ENCODE data around the gene CLCN4.

CLCN4 gene

DNA sequence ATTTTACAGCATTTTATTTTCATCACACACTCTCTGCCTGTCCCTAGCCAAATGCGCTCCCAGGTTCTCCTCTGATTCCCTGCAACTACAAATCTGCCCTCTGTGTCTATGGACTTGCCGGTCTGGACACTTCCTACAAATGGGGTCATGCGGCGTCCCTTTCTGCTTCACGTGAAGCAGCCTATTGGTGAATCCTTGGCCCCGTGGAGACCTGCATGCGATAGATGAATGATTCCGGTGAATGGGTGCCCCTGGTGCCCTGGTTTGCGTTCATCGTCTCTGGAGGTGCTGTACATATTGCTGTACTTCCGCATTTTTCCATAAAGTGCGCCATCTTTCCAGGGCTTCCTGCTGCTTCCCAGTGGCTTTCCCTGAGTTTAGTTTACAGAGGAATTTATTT lies 27.5 kb upstream of the CLCN4 start:
- no peak for DNase-seq (ENCODE audit: low read depth, low spot score)

DNA sequence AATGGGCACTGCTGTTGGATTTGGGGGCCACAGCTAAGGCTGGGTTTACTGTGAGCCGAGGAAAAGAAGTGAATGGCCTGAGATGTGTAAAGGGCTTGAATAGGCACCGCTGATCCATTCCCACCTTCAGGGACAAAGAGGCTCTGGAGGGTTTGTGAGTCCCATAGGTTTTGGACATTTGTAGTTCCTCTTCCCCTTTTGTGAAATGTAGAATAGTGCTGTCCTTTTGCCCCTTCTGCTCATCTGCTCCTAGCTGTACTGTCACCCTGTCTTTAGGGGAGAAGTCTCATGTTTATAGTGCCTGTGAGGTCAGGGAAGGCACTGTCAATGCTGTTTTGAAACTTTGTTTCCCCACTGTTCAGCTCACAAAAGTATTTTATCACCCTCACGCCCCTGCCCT lies 26.4 kb upstream of the CLCN4 start:
- DNase-seq (ENCODE audit: low read depth, low spot score) = no peak

- DNase-seq (ENCODE audit: low read depth, low spot score) = no peak
These were observed 22.6 kb upstream of the CLCN4 start for GRCh38 chrX:10133980-10134676.

DNA sequence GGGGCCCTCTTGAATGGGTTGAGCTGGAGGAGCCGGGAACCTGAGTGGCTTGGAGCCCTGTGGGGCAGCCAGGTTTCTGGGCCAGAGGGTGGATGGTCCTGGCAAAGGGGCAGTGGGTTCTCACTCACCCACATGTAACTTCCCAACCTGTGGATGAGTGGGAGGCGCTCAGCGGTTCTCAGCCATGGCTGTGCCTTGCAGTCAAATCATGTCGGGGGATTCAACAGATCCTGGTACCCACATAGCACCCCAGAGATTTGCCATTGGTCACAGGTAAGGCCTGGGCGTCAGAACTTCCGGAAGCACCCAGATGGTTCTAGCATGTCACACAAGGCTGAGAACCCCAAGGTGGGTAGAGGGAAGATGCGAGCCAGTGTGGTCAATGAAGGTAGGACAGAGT lies 21.9 kb upstream of the CLCN4 start:
- DNase-seq (ENCODE audit: low read depth, low spot score) = no peak

DNA sequence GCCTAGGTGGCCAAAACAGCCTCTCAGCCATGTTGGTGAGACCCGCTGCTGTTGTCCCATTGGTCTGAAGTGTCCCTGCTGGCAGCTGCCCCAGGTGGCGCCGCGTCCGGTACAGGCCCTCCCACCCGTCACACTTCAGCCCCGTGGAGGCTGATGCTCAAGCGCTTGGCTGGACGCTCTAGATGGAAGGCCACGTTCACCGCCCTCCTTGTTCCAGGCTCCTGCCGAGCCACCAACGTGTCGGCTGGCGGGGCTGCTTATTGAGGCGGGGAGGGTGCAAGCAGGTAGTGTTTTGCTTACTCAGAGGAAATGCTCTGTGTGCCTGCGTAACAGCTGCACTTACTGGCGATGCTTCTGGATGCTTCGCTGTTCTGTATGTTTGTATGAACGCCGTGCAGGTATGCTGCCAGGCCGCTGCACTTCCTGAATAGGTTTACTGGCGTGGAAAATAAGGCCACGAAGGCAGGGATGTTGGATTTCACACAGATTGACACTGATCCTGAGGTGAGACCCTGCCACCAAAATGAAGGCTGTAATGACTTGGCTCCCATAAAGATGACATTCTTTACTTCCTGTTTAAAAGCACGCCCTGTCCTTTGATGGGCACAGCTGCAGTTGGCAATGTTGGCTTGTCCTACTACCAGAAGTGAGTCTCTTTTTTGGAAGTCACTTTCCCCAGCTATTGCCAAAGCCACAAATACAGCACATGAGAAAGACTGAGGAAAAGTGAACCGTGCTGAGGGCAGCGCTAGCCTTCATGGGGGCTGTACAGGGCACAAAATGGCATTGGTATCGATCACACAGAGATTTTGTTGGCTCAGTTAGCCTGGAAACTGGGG lies 21.0 kb upstream of the CLCN4 start:
- no peak for DNase-seq (ENCODE audit: low read depth, low spot score)

DNA sequence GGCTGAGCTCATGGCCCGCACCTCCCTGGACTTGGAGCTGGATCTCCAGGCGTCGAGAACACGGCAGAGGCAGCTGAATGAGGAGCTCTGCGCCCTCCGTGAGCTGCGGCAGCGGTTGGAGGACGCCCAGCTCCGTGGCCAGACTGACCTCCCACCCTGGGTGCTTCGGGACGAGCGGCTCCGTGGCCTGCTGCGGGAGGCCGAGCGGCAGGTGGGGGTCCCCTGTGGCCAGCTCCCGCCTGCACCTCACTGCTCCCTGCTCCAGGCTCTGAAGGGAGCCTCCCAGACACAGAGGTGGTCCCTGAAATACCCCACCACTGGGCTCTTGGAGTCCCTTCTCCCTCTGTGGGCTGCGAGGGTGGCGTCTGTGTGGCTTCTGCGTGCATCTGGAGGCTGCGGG lies 18.0 kb upstream of the CLCN4 start:
- DNase-seq (ENCODE audit: low read depth, low spot score) = no peak

DNA sequence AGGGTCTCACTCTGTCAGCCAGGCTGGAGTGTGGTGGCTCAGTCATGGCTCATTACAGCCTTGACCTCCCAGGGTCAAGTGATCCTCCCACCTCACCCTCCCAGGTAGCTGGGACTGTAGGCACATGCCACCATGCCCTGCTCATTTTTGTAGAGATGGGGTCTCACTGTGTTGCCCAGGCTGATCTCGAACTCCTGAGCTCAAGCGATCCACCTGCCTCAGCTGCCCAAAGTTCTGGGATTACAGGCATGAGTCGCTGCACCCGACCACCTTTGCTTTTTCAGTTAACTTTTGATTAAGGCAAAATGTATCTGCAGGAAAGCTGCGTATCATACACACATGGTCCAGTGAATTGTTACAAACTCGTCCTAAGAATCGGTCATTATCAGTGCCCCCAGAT lies 16.5 kb upstream of the CLCN4 start:
- DNase-seq (ENCODE audit: low read depth, low spot score) = no peak

- no peak for DNase-seq (ENCODE audit: low read depth, low spot score)
These were observed 14.7 kb upstream of the CLCN4 start for GRCh38 chrX:10142041-10142599.

DNA sequence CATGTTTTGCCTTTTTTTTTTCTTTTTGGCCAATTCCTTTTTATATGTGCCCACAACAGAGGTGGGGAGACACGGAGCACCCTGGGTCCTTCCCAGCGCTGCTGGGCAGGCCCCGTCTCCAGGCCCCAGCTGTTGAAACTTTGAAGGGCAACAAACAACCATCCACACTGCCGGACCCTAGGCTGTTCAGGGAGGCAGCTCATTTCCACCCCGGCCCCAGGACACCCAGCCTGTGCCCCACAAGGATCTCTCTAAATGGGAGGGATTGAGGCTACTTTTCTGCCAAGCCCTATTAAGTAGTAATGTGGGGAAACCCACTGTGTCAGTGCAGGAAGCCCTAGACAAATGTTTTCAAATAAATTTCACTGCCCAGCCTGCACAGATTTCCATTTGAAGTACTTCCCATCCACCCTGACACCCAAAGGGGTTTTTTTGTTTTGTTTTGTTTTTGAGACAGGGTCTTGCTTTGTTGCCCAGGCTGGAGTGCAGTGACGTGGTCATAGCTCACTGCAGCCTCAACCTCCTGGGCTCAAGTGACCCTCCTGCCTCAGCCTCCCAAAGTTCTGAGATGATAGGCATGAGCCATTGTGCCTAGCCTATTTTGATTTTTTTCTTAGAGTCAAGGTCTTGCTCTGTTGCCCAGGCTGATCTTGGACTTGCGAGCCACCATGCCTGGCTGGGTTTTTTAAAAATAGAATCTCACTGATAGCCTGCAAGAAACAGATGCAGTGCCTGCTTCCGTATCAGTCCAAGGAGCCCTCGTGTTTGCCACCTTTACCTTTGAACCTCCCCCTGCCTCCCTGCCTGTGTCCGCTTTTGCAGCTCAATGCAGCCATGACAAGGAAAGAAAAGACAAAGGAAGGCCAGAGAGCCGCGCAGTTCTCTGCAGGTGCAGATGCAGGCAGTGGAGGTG lies 13.4 kb upstream of the CLCN4 start:
- no peak for DNase-seq (ENCODE audit: low read depth, low spot score)

GRCh38 chrX:10146346-10146745 lies 10.4 kb upstream of the CLCN4 start:
- no peak for DNase-seq (ENCODE audit: low read depth, low spot score)

GRCh38 chrX:10152086-10152485 lies 4.7 kb upstream of the CLCN4 start:
- no peak for DNase-seq (ENCODE audit: low read depth, low spot score)

- no peak for DNase-seq (ENCODE audit: low read depth, low spot score)
These were observed 1.6 kb upstream of the CLCN4 start for GRCh38 chrX:10155137-10155536.

DNA sequence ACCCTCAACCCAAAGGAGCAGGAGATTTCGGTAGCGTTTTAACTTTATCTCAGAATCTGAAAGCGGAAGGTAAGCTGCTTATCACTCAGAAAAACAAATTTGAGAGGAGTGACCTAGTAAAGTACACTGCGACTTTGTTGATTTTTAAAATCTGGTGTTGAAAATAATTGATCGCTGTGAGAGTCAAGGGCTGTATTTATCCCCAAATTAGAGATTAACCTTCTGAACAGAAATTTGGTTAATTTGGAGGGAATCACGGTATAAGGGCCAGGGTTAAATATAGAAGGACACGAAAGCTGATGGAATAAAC lies 212 bp downstream of the CLCN4 start:
- no peak for DNase-seq (ENCODE audit: low read depth, low spot score)

GRCh38 chrX:10157543-10157942 lies 768 bp downstream of the CLCN4 start:
- no peak for DNase-seq (ENCODE audit: low read depth, low spot score)

- peak; percentile 84 for DNase-seq (ENCODE audit: low read depth, low spot score)
These were observed 1.7 kb downstream of the CLCN4 start for GRCh38 chrX:10158279-10159144.

GRCh38 chrX:10159145-10159468 lies 2.3 kb downstream of the CLCN4 start:
- DNase-seq (ENCODE audit: low read depth, low spot score) = no peak

DNA sequence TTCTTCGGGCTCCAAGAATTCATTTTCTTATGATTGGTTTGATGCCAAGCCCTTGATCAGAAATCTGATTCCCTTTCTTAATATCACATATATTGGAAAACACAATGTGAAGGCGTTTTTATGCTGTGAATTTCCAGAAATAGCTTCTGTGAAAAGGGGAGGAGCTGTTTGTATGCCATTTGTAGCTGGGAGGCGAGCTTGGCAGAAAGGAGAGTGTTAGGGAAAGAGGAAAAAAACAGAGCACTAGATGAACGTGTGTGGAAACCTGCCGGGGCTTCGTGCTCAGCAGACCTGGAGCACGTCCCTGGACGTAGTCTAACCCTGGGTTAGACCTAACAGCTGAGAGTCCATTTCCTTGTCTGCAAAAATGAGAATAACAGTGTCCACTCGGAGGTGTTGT lies 3.4 kb downstream of the CLCN4 start:
- peak; percentile 31 for DNase-seq (ENCODE audit: low read depth, low spot score)

DNA sequence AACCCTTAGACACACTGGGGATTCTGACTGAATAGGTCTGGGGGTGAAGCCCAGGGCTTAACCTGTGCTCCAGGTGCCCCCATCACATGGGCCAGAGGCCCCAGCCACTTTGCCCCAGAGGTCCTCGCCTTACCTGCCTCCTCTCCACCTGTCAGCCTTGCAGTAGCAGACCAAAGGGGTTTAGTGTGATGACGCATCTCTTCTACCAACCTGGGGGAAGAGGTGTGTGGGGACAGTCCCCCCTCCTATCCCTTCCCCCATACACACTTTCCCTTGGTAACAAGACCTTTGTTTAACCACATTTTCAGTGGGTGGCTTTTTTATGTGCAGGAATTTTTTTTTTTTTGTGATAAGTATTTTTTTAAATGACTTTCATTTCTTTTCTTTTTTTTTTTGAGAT lies 6.3 kb downstream of the CLCN4 start:
- DNase-seq (ENCODE audit: low read depth, low spot score) = no peak

DNA sequence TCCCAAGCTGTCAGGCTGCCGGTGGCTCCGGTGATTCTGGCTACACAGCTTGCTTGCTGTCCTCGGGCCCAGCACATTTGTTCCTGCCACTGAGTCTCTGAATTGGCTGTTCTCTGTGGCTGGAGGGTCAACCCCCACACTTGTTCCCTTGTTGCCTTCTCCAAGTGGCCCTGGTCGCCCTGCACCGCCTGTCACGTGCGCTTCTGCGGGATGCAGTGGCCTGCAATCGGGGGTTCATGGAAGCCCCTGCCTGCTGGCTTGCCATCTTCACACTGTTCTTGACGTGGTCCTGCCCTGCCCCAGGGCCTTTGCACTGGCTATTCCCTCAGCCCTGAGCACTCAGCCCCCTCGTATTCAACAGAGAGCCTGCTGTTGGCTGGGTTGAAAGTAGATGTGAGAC lies 8.1 kb downstream of the CLCN4 start:
- no peak for DNase-seq (ENCODE audit: low read depth, low spot score)

GRCh38 chrX:10165580-10166247 lies 8.9 kb downstream of the CLCN4 start:
- no peak for DNase-seq (ENCODE audit: low read depth, low spot score)

- no peak for DNase-seq (ENCODE audit: low read depth, low spot score)
These were observed 9.5 kb downstream of the CLCN4 start for GRCh38 chrX:10166248-10166716.

Measured in ELF-1 (cell line).